HG03159 (cell line): Measurements from ENCODE around the gene MTLN.
"Not testable (repeated sequence)": the region's sequence is repeated elsewhere in the genome, so short reads cannot be mapped to it uniquely, and the experiment has no call there.

Experiments
- ATAC-seq: cut with Tn5 transposase; IDR thresholded peaks from one replicate; pipeline ENCODE4 v1.9.1; 2021; ENCODE audit warnings: mild to moderate bottlenecking, moderate library complexity; ENCODE audit not compliant: unreplicated experiment

MTLN gene

GRCh38 chr2:110204408-110205385 lies 7.7 kb downstream of the MTLN start, which contains the start of gene NPHP1:
Gene NPHP1 (minus strand): TSS chr2:110205013. CDS start chr2:110204968, 45 bp downstream.
- peak; percentile 96 for ATAC-seq

GRCh38 chr2:110198016-110198415 lies 14.3 kb downstream of the MTLN start:
- ATAC-seq: no peak

- no peak for ATAC-seq
Measured at GRCh38 chr2:110197452-110197851, 14.9 kb downstream of the MTLN start.

GRCh38 chr2:110190169-110190568 lies 22.2 kb downstream of the MTLN start:
- ATAC-seq: not testable (repeated sequence)

GRCh38 chr2:110182449-110182848 lies 29.9 kb downstream of the MTLN start:
- no peak for ATAC-seq

- no peak for ATAC-seq
Measured at GRCh38 chr2:110180036-110180435, 32.3 kb downstream of the MTLN start.

GRCh38 chr2:110173523-110173922 lies 38.8 kb downstream of the MTLN start:
- no peak for ATAC-seq

GRCh38 chr2:110172506-110172905 lies 39.8 kb downstream of the MTLN start:
- ATAC-seq: no peak

GRCh38 chr2:110170102-110170501 lies 42.2 kb downstream of the MTLN start:
- no peak for ATAC-seq

GRCh38 chr2:110167326-110168000 lies 44.9 kb downstream of the MTLN start:
- no peak for ATAC-seq

GRCh38 chr2:110166266-110166665 lies 46.1 kb downstream of the MTLN start:
- ATAC-seq: no peak
